Activated naive CD8-positive, alpha-beta T cell treated with anti-CD3 and anti-CD28 coated beads for 36 hours (primary cell): Measurements from ENCODE around the gene SHKBP1. TPM values are rescaled to one million over a fixed set of nuclear protein-coding genes. Genes with fewer than 3 reads are reported as not detected.
A peak's percentile ranks its signal among the peaks of the same experiment; 100 is the strongest.
"Not testable (repeated sequence)": the region's sequence is repeated elsewhere in the genome, so short reads cannot be mapped to it uniquely, and the experiment has no call there.

ENCODE experiments used
- DNase-seq: peaks from one replicate; pipeline ENCODE4 v3.0.0; 2021
- H3K27ac Mint-ChIP-seq: one replicate; pipeline ENCODE4 v1.8.0; 2022; ENCODE audit warnings: mild to moderate bottlenecking, moderate library complexity, mixed read lengths
- H3K27me3 Mint-ChIP-seq: one replicate; pipeline ENCODE4 v1.8.0; 2022; ENCODE audit warnings: mild to moderate bottlenecking, mixed read lengths
- H3K36me3 Mint-ChIP-seq: one replicate; pipeline ENCODE4 v1.8.0; 2021; ENCODE audit warnings: mild to moderate bottlenecking, mixed read lengths
- H3K4me1 Mint-ChIP-seq: one replicate; pipeline ENCODE4 v1.8.0; 2021; ENCODE audit warnings: mixed read lengths
- H3K4me3 Mint-ChIP-seq: one replicate; pipeline ENCODE4 v1.8.0; 2022; ENCODE audit warnings: mild to moderate bottlenecking, moderate library complexity, mixed read lengths
- H3K9me3 Mint-ChIP-seq: one replicate; pipeline ENCODE4 v1.8.0; 2022; ENCODE audit warnings: mixed read lengths
- total RNA-seq, 2 experiments: library from RNA; stranded (reverse); gene quantifications; one replicate each; pipeline ENCODE4 v1.2.3, GENCODE V29; 2021

SHKBP1 gene
- total RNA-seq, 2 experiments from 2014 or later = 71.1 to 74.5 TPM

- DNase-seq = no peak
- Mint-ChIP-seq H3K4me3 (no peak overlapping the region), H3K36me3 (peaks cover 8% of the 10 kb centered on the region), H3K27ac (no peak overlapping the region), H3K27me3 (no peaks in the 10 kb centered on the region), H3K4me1 (peaks cover 2% of the 10 kb centered on the region), H3K9me3 (no peaks in the 10 kb centered on the region)
Measured at GRCh38 chr19:40588110-40588854, 11.6 kb downstream of the SHKBP1 start.

GRCh38 chr19:40588926-40589569, 12.4 kb downstream of the SHKBP1 start:
- Mint-ChIP-seq H3K4me3 (no peak overlapping the region), H3K27ac (no peak overlapping the region), H3K9me3 (no peaks in the 10 kb centered on the region), H3K36me3 (peaks cover 8% of the 10 kb centered on the region), H3K27me3 (no peaks in the 10 kb centered on the region), H3K4me1 (peaks cover under 1% of the 10 kb centered on the region)
- DNase-seq = no peak

DNA sequence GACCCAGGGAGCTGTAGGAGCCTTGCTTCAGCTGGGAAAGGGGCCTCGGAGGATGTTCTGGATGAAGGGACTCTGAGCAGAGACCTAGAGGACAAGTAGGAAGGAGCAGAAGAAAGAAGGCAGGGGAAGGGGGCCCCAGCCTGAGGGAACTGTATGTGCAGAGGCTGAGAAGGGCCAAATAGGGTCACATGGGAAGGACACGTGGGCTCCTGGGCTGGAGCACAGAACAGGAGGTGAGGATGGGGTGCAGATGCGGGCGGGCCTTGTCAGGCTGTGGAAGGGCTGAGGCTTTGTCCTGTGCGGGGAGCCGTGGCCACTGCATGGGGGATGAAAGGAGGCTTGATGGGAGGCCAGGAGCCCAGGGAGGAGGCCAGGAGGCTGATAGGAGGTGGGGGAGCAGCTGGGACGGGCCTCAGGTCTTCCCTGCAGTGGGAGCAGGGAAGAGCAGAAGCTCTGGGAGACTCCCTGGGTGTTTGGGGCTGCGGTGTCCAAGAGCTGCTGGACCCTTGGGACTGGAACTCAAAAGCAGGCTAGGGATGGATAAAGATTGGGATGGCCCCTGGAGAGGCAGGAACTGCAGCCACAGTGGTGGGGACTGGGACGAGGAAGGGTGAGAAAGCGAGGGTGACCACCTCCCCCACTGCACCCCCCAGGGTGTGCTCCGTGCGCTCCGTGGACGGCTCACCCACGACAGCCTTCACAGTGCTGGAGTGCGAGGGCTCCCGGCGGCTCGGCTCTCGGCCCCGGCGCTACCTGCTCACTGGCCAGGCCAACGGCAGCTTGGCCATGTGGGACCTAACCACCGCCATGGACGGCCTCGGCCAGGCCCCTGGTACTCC, 13.1 kb downstream of the SHKBP1 start:
- no peak for DNase-seq
- H3K27me3 Mint-ChIP-seq = no peaks in the 10 kb centered on the region
- no peak overlapping the region for H3K4me3 Mint-ChIP-seq
- no peaks in the 10 kb centered on the region for H3K9me3 Mint-ChIP-seq
- peaks cover 6% of the 10 kb centered on the region for H3K36me3 Mint-ChIP-seq
- H3K27ac Mint-ChIP-seq = no peak overlapping the region
- H3K4me1 Mint-ChIP-seq = peaks cover 8% of the 10 kb centered on the region

- H3K36me3 Mint-ChIP-seq = peaks cover 6% of the 10 kb centered on the region
- peaks cover 8% of the 10 kb centered on the region for H3K4me1 Mint-ChIP-seq
- H3K27ac Mint-ChIP-seq = no peak overlapping the region
- H3K9me3 Mint-ChIP-seq = no peaks in the 10 kb centered on the region
- H3K27me3 Mint-ChIP-seq = no peaks in the 10 kb centered on the region
- DNase-seq = no peak
- H3K4me3 Mint-ChIP-seq = no peak overlapping the region
Measured at GRCh38 chr19:40590464-40591265, 14.0 kb downstream of the SHKBP1 start.

DNA sequence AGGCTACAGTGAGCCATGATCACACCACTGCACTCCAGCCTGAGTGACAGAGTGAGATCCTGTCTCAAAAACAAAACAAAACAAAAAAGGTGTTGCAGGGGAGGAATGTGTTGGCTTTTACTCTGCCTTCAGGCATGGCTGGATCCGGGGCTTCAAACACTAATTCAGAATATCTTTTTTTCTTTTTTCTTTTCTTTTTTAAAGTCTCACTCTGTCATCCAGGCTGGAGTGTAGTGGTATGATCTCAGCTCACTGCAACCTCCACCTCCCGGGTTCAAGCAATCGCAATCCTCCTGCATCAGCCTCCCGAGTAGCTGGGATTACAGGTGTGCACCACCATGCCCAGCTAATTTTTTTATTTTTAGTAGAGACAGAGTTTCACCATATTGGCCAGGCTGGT, 15.1 kb downstream of the SHKBP1 start:
- H3K36me3 Mint-ChIP-seq, H3K9me3 Mint-ChIP-seq, H3K4me1 Mint-ChIP-seq, DNase-seq, H3K4me3 Mint-ChIP-seq, H3K27me3 Mint-ChIP-seq, H3K27ac Mint-ChIP-seq: not testable (repeated sequence)

- H3K27ac Mint-ChIP-seq = no peak overlapping the region
- peaks cover 8% of the 10 kb centered on the region for H3K4me1 Mint-ChIP-seq
- no peak overlapping the region for H3K4me3 Mint-ChIP-seq
- H3K9me3 Mint-ChIP-seq = no peaks in the 10 kb centered on the region
- H3K27me3 Mint-ChIP-seq = peaks cover 7% of the 10 kb centered on the region
- H3K36me3 Mint-ChIP-seq = peaks cover 4% of the 10 kb centered on the region
- no peak for DNase-seq
Measured at GRCh38 chr19:40592170-40592569, 15.5 kb downstream of the SHKBP1 start.

GRCh38 chr19:40594255-40594654, 17.6 kb downstream of the SHKBP1 start:
- H3K36me3 Mint-ChIP-seq = peaks cover 4% of the 10 kb centered on the region
- no peak overlapping the region for H3K4me3 Mint-ChIP-seq
- no peaks in the 10 kb centered on the region for H3K9me3 Mint-ChIP-seq

GRCh38 chr19:40594657-40595091, 18.0 kb downstream of the SHKBP1 start:
- Mint-ChIP-seq H3K27me3 (peaks cover 29% of the 10 kb centered on the region), H3K27ac (no peak overlapping the region), H3K4me1 (peaks cover 25% of the 10 kb centered on the region), H3K4me3 (no peak overlapping the region), H3K36me3 (peaks cover 4% of the 10 kb centered on the region), H3K9me3 (no peaks in the 10 kb centered on the region)
- no peak for DNase-seq

More at GRCh38 chr19:40594255-40594654, 17.6 kb downstream of the SHKBP1 start:
- peaks cover 25% of the 10 kb centered on the region for H3K27me3 Mint-ChIP-seq
- H3K4me1 Mint-ChIP-seq = peaks cover 21% of the 10 kb centered on the region
- no peak for DNase-seq
- H3K27ac Mint-ChIP-seq = no peak overlapping the region

DNA sequence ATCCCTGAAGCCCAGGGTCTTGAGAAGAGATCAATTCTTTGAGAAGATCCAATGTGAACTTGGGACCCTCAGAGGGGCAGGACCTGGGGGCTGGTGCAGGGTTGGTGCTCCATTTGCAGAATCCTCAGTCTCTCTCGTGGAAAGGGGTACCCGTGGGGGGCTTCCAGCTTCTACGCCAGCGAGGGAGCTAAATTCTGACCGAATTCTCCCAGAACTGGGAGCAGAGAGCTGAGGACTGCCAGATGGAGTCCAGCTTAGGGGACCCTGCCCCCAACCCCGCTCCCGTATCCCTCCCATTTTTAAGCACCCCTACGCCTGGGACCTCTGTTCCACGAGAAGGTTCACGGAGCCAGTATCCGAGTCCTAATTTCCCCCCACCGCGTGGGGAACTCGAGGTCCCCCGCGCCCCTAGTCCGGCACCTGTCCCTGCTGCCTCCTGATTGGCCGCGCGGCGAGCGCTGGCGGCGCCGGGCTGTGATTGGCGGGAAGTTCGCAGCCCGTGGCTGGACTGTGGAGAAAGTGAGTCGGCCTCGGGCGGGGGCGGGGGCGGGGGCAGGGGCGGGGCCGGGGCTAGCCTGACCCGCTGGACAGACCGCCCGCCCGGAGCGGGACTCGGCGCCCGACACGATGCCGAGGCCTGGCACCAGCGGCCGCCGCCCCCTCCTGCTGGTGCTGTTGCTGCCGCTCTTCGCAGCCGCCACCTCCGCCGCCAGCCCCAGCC, 20.1 kb downstream of the SHKBP1 start:
- H3K9me3 Mint-ChIP-seq = no peaks in the 10 kb centered on the region
- H3K27ac Mint-ChIP-seq = no peak overlapping the region

DNA sequence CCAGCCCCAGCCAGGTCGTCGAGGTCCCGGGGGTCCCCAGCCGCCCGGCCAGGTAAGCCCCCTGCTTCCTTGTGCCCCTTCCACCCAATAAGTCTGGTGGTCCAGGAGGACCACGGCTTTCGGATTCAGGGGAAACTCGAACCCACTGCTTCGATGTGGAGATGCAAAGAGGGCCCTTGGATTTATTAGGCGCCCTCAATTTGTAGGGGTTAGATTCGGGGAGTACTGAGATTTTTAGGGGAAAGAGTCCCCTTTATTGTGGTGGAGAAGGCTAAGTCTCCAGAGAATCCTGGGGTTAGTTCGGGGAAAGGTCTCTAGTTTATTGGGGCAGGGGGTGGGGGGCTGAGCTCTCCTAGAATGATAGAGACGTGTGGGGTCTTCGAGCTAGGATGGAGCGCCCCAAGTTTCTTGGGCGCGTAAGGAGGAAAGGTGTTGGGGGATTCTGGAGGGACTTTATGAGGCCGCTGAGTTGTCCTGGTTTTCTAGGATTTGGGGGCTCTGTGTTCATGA, 20.7 kb downstream of the SHKBP1 start:
- H3K27me3 Mint-ChIP-seq = peaks cover 47% of the 10 kb centered on the region
- H3K27ac Mint-ChIP-seq = no peak overlapping the region
- DNase-seq = no peak
- H3K36me3 Mint-ChIP-seq = no peaks in the 10 kb centered on the region
- H3K4me1 Mint-ChIP-seq = peaks cover 40% of the 10 kb centered on the region
- H3K9me3 Mint-ChIP-seq = no peaks in the 10 kb centered on the region
- H3K4me3 Mint-ChIP-seq = peak overlapping the region; percentile 32

More for the DNA sequence above, 20.1 kb downstream of the SHKBP1 start:
- peaks cover 36% of the 10 kb centered on the region for H3K4me1 Mint-ChIP-seq
- peak; percentile 49 for DNase-seq
- no peak overlapping the region for H3K4me3 Mint-ChIP-seq
- no peaks in the 10 kb centered on the region for H3K36me3 Mint-ChIP-seq
- peaks cover 42% of the 10 kb centered on the region for H3K27me3 Mint-ChIP-seq

GRCh38 chr19:40598121-40598917, 21.6 kb downstream of the SHKBP1 start:
- Mint-ChIP-seq H3K27me3 (peaks cover 55% of the 10 kb centered on the region), H3K9me3 (no peaks in the 10 kb centered on the region), H3K27ac (no peak overlapping the region), H3K36me3 (no peaks in the 10 kb centered on the region), H3K4me1 (peaks cover 47% of the 10 kb centered on the region), H3K4me3 (peak overlapping the region; percentile 42)
- peak; percentile 84 for DNase-seq

DNA sequence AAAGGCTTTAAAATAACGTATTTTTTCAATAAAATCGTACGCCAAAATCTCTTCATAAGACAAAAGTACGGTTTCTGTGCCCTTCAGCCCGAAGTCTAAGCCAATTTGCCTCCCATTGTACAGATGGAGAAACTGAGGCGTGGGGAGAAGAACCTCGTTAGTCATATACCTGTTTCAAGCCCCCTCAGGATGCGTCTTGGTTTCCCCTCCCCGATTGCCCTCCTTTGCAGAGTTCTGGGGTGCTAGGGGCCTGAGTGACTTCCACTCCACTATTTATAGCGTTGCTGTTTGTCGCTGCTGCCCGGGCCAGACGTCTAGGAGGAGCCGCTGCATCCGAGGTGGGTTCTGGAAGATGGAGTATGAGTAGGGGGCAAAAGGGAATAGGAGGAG, 22.2 kb downstream of the SHKBP1 start:
- no peak overlapping the region for H3K27ac Mint-ChIP-seq
- no peaks in the 10 kb centered on the region for H3K9me3 Mint-ChIP-seq
- DNase-seq = no peak
- H3K4me3 Mint-ChIP-seq = no peak overlapping the region
- peaks cover 56% of the 10 kb centered on the region for H3K27me3 Mint-ChIP-seq
- H3K4me1 Mint-ChIP-seq = peaks cover 52% of the 10 kb centered on the region
- no peaks in the 10 kb centered on the region for H3K36me3 Mint-ChIP-seq

- Mint-ChIP-seq H3K4me1 (peaks cover 53% of the 10 kb centered on the region), H3K9me3 (no peaks in the 10 kb centered on the region), H3K4me3 (peak overlapping the region; percentile 9), H3K27me3 (peaks cover 56% of the 10 kb centered on the region), H3K36me3 (no peaks in the 10 kb centered on the region), H3K27ac (no peak overlapping the region)
- no peak for DNase-seq
Measured at GRCh38 chr19:40599331-40599901, 22.7 kb downstream of the SHKBP1 start.
